ENCODE measurements around the gene DKK1. TPM values are rescaled to one million over a fixed set of nuclear protein-coding genes. Genes with fewer than 3 reads are reported as not detected.

Gene DKK1
- total RNA-seq, 1 donor from 2014 or later = 13.7 TPM

DNA sequence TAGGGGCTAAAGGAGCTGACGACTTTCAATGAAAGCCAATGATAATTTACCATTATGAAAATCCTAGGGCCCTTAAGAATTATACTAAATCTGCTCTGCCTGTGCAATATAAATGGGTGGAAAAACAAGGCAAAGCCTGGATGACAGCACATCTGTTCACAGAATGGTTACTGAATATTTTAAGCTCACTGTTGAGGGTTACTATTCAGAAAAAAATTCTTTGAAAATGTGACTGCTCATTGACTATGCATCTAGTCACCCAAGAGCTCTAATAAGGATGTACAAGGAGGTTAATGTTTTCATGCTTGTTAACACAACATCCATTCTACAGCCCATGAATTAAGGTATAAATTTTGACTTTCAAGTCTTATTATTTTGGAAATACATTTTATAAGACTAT lies 8.9 kb downstream of the DKK1 start:
- FAIRE-seq (peak; percentile 29), DNase-seq (ENCODE audit: low read depth) (peak; percentile 20)
- TF ChIP-seq CTCF (IDR thresholded peaks at IDR 0.05; ENCODE audit: insufficient read depth, low read depth, low read length) (no peak), EZH2 (IDR thresholded peaks at IDR 0.05; ENCODE audit: insufficient read depth, low read length) (no peak)
- no peak overlapping the region for H3K27ac Mint-ChIP-seq (ENCODE audit: unreplicated experiment)
- Histone ChIP-seq H3K79me2 (ENCODE audit: insufficient read depth, low read length) (no peaks in the 10 kb centered on the region), H3K9me3 (ENCODE audit: insufficient read depth, low read depth, low read length) (no peaks in the 10 kb centered on the region), H3K4me2 (ENCODE audit: low read length) (no peak overlapping the region), H3K4me3 (ENCODE audit: insufficient read depth, low read depth, low read length) (no peak overlapping the region), H4K20me1 (ENCODE audit: insufficient read depth, low read length) (no peaks in the 10 kb centered on the region), H2AFZ (ENCODE audit: low read depth, low read length) (no peak overlapping the region), H3K4me1 (ENCODE audit: insufficient read depth, low read length) (peaks cover 19% of the 10 kb centered on the region), H3K27ac (ENCODE audit: low read depth, low read length) (no peak overlapping the region), H3K36me3 (ENCODE audit: insufficient read depth, low read length) (no peaks in the 10 kb centered on the region), H3K27me3 (ENCODE audit: insufficient read depth, low read length) (no peaks in the 10 kb centered on the region), H3K9ac (ENCODE audit: low read length) (no peak overlapping the region)
- H3K4me1 Mint-ChIP-seq (ENCODE audit: low read depth, unreplicated experiment) = peaks cover 26% of the 10 kb centered on the region
- peaks cover 2% of the 10 kb centered on the region for H3K9me3 Mint-ChIP-seq (ENCODE audit: unreplicated experiment)
- no peak overlapping the region for H3K4me3 Mint-ChIP-seq (ENCODE audit: unreplicated experiment)
- H3K36me3 Mint-ChIP-seq (ENCODE audit: low read depth, unreplicated experiment) = no peaks in the 10 kb centered on the region
- H3K27me3 Mint-ChIP-seq (ENCODE audit: low read depth, unreplicated experiment) = no peaks in the 10 kb centered on the region

DNA sequence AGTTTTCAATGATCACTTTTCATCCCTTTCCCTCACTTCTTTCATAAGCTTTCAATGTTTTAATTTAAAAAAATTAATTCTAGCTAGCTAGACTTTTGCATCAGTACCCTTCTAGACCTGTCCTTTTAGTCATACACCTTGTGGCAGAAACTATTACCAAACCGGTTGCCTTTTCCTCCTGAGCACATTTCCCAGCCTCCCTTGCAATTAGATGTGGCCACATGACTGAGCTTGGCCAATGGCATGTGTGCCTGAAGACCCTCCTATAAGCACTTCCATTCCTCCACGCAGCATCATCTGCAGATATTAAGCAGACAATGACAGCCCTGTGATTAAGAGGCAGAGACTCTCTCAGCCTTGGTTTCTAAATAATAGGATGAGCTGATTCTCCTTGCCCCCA lies 12.3 kb downstream of the DKK1 start:
- Mint-ChIP-seq H3K36me3 (ENCODE audit: low read depth, unreplicated experiment) (no peaks in the 10 kb centered on the region), H3K27ac (ENCODE audit: unreplicated experiment) (no peak overlapping the region), H3K4me1 (ENCODE audit: low read depth, unreplicated experiment) (no peaks in the 10 kb centered on the region), H3K4me3 (ENCODE audit: unreplicated experiment) (no peak overlapping the region), H3K9me3 (ENCODE audit: unreplicated experiment) (peaks cover 2% of the 10 kb centered on the region), H3K27me3 (ENCODE audit: low read depth, unreplicated experiment) (no peaks in the 10 kb centered on the region)
- Histone ChIP-seq H3K79me2 (ENCODE audit: insufficient read depth, low read length) (no peaks in the 10 kb centered on the region), H3K36me3 (ENCODE audit: insufficient read depth, low read length) (no peaks in the 10 kb centered on the region), H3K4me3 (ENCODE audit: insufficient read depth, low read depth, low read length) (no peak overlapping the region), H3K9me3 (ENCODE audit: insufficient read depth, low read depth, low read length) (no peaks in the 10 kb centered on the region), H3K27ac (ENCODE audit: low read depth, low read length) (no peak overlapping the region), H3K9ac (ENCODE audit: low read length) (no peak overlapping the region), H2AFZ (ENCODE audit: low read depth, low read length) (no peak overlapping the region), H4K20me1 (ENCODE audit: insufficient read depth, low read length) (no peaks in the 10 kb centered on the region), H3K4me2 (ENCODE audit: low read length) (no peak overlapping the region), H3K4me1 (ENCODE audit: insufficient read depth, low read length) (no peaks in the 10 kb centered on the region), H3K27me3 (ENCODE audit: insufficient read depth, low read length) (no peaks in the 10 kb centered on the region)
- TF ChIP-seq EZH2 (IDR thresholded peaks at IDR 0.05; ENCODE audit: insufficient read depth, low read length) (no peak), CTCF (IDR thresholded peaks at IDR 0.05; ENCODE audit: insufficient read depth, low read depth, low read length) (no peak)
- DNase-seq (ENCODE audit: low read depth) = no peak
- no peak for FAIRE-seq

GRCh38 chr10:52331638-52332364 lies 17.7 kb downstream of the DKK1 start:
- FAIRE-seq = peak; percentile 45

More at GRCh38 chr10:52331638-52332364, 17.7 kb downstream of the DKK1 start:
- no peaks in the 10 kb centered on the region for H3K36me3 ChIP-seq (ENCODE audit: insufficient read depth, low read length)
- Mint-ChIP-seq H3K4me3 (ENCODE audit: unreplicated experiment) (no peak overlapping the region), H3K27ac (ENCODE audit: unreplicated experiment) (no peak overlapping the region), H3K4me1 (ENCODE audit: low read depth, unreplicated experiment) (peaks cover 7% of the 10 kb centered on the region), H3K36me3 (ENCODE audit: low read depth, unreplicated experiment) (no peaks in the 10 kb centered on the region), H3K9me3 (ENCODE audit: unreplicated experiment) (no peaks in the 10 kb centered on the region), H3K27me3 (ENCODE audit: low read depth, unreplicated experiment) (no peaks in the 10 kb centered on the region)
- H3K4me1 ChIP-seq (ENCODE audit: insufficient read depth, low read length) = peaks cover 11% of the 10 kb centered on the region
- no peak overlapping the region for H2AFZ ChIP-seq (ENCODE audit: low read depth, low read length)
- H3K4me3 ChIP-seq (ENCODE audit: insufficient read depth, low read depth, low read length) = no peak overlapping the region
- no peak overlapping the region for H3K9ac ChIP-seq (ENCODE audit: low read length)
- H3K79me2 ChIP-seq (ENCODE audit: insufficient read depth, low read length) = no peaks in the 10 kb centered on the region
- H3K9me3 ChIP-seq (ENCODE audit: insufficient read depth, low read depth, low read length) = no peaks in the 10 kb centered on the region
- no peak overlapping the region for H3K27ac ChIP-seq (ENCODE audit: low read depth, low read length)
- TF ChIP-seq EZH2 (IDR thresholded peaks at IDR 0.05; ENCODE audit: insufficient read depth, low read length) = no peak
- TF ChIP-seq CTCF (IDR thresholded peaks at IDR 0.05; ENCODE audit: insufficient read depth, low read depth, low read length) = no peak
- no peak overlapping the region for H3K4me2 ChIP-seq (ENCODE audit: low read length)
- H4K20me1 ChIP-seq (ENCODE audit: insufficient read depth, low read length) = no peaks in the 10 kb centered on the region
- DNase-seq (ENCODE audit: low read depth) = no peak
- H3K27me3 ChIP-seq (ENCODE audit: insufficient read depth, low read length) = no peaks in the 10 kb centered on the region

Measured in astrocyte (in vitro differentiated cells and primary cell).